ENCODE data around the gene FBP1.

DNA sequence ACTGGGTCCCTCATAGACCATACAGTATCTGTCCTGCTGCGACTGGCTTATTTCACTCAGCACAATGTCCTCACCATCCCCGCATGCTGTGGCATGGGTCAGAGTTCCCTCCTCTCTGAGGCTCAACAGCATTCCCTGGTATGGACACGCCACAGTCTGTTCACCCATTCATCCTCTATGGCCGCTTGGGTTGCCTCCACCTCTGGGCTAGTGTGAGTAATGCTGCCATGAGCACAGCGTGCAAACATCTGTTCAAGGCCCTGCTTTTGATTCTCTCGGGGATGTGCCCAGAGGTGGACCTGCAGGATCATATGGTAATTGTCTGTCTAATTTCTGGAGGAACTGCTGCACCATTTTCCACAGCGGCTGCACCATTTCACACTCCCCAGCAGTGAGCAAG, 40.2 kb downstream of the FBP1 start:
- TF ChIP-seq FOS (IDR thresholded peaks at IDR 0.05; ENCODE audit: borderline replicate concordance, extremely low read depth, insufficient read length) (no peak), CREB1 (IDR thresholded peaks at IDR 0.05; ENCODE audit: low read depth) (no peak), HCFC1 (IDR thresholded peaks at IDR 0.05; ENCODE audit: low read length) (no peak), POLR2AphosphoS5 (IDR thresholded peaks at IDR 0.05; ENCODE audit: low read length) (no peak), POLR2A (IDR thresholded peaks at IDR 0.05; ENCODE audit: low read depth, low read length) (no peak), NBN (IDR thresholded peaks at IDR 0.05) (no peak), IKZF2 (IDR thresholded peaks at IDR 0.05) (no peak), EZH2 (IDR thresholded peaks at IDR 0.05; ENCODE audit: borderline replicate concordance, control insufficient read depth, low read depth, low read length) (no peak), JUND (IDR thresholded peaks at IDR 0.05; ENCODE audit: low read depth, low read length) (no peak)

Measured in GM12878 (cell line).